ENCODE results near the gene TMA16.
"Not testable (repeated sequence)": the region's sequence is repeated elsewhere in the genome, so short reads cannot be mapped to it uniquely, and the experiment has no call there.

TMA16 gene

GRCh38 chr4:163494360-163495241 is at the start of gene TMA16:
Gene TMA16 (plus strand): TSS chr4:163494690. CDS start chr4:163494802, 112 bp downstream.
- peak; percentile 96 for DNase-seq

DNA sequence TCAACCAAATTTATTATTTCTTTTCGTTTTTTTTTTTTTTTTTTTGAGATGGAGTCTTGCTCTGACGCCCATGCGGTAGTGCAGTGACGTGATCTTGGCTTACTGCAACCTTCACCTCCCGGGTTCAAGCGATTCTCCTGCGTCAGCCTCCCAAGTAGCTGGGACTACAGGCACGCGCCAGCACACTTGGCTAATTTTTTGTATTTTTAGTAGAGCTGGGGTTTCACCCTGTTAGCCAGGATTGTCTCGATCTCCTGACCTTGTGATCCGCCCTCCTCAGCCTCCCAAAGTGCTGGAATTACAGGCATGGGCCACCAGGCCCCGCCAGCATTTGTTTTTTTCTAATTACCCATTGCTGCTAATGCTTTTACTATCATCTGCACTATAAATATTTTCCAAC is 47.5 kb upstream of the TMA16 start:
- DNase-seq: not testable (repeated sequence)

DNA sequence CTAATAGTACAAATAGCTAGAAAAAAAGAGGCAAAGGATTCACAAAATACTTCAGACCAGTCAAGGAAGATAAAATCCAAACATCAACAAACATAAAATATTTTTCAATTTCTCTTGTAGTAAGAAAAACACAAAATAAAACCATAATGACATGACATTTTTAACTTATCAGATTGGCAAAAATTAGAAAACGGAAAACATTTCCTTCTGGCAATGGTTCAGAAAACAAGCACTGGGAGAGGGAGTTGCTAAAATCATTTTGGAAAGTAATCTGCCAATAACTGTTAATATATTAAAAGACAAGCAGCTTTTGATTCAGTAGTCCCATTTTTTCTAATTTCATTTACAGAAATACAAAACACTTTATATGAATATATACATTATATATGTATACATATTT is 47.0 kb upstream of the TMA16 start:
- no peak for DNase-seq

- peak; percentile 8 for DNase-seq
Observed at GRCh38 chr4:163448540-163449203, 45.8 kb upstream of the TMA16 start.

- DNase-seq: no peak
Observed at GRCh38 chr4:163462556-163462955, 31.9 kb upstream of the TMA16 start.

DNA sequence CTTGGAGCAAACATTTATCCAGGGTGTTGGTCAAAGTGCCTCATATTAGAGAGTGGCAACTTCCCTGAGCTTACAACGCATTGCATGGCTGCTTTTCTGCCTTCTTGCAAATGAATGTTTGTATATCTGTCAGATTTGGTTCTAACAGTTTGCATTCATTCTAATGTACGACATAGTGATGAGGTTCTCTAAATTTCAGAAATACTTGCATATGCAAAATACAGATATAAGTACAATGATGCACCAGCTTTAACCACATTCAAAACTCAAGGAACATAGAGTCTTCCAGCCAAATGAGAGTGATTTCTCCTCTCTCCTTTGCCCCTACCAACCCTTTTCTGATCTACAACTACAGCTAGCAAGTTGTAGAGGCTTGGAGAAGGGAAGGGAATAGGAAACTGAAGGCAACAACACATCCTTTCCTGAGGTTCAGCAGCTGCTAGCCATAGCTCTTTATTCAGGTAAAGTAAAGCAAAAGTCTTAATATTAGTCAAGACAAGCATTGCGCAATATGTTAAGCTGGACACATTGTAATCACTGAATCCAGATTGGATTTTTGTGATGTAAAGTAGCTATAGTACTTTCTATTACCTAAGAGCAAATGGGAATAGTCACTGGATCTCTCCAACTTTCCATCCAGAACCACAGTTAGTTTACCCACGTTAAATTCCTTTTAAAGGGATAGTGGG is 27.3 kb upstream of the TMA16 start:
- no peak for DNase-seq

DNA sequence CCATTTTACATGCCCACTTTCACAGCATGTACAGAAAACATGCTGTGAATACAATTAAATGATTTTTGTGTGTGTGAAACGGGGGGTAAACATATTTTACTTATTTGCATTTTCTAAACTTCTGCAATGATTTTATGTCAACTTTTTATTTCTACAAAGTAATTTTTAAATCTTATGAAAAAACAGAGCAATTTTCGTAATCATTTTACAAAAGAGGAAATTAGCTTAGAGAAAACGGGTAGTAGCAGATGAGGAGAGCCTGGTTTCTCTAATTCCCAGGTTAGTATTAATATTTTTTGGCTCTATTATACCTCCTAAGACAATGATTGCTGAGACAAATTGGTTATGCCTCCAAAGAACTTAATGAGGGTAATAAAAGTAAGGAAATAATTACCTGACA is 24.1 kb upstream of the TMA16 start:
- DNase-seq: no peak

DNA sequence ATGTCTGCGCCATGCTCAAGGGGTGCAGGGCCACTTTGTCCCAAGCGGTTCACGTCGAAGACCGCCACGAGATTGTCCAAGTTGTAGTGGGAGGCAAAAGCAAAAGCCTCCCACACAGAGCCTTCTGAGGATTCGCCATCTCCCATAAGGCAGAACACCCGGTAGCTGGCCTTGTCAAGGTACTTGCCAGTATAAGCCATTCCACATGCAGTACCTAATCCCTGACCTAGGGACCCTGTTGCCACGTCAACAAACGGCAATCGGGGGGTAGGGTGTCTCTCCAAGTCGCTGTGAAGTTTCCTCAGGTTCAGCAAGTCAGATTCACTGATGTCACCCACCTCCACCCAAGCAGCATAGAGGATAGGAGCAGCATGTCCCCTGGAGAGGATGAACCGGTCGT is 21.4 kb upstream of the TMA16 start:
- DNase-seq: no peak

GRCh38 chr4:163473576-163473975 is 20.9 kb upstream of the TMA16 start, which contains the start of gene TKTL2:
Gene TKTL2 (minus strand): TSS chr4:163473754. CDS start chr4:163473734, 20 bp downstream.
- no peak for DNase-seq

GRCh38 chr4:163474027-163474426 is 20.5 kb upstream of the TMA16 start:
- no peak for DNase-seq

GRCh38 chr4:163476761-163477438 is 17.6 kb upstream of the TMA16 start:
- no peak for DNase-seq

GRCh38 chr4:163482190-163482589 is 12.3 kb upstream of the TMA16 start:
- DNase-seq: no peak

- DNase-seq: peak; percentile 32
Observed at GRCh38 chr4:163484906-163485305, 9.6 kb upstream of the TMA16 start.

DNA sequence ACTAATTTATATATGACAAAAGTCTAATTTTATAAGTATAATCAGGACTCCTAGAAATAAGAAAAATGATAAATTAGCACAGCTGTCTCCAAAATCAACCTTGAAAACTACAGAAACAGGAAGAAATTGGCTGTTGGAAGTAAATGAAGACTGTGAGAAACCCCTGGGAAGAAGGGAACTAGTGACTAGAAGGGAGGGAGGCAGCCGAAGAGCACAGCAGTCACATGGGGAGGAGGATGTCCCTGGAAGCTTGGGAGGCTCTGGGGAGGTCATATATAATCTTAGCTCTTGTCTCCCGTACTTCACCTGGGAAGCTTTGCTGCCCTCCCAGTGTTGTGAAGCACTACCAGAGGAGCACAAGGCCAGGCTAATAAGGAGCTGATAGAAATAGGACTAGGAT is 8.9 kb upstream of the TMA16 start:
- DNase-seq: no peak

- no peak for DNase-seq
Observed at GRCh38 chr4:163486321-163486720, 8.2 kb upstream of the TMA16 start.

DNA sequence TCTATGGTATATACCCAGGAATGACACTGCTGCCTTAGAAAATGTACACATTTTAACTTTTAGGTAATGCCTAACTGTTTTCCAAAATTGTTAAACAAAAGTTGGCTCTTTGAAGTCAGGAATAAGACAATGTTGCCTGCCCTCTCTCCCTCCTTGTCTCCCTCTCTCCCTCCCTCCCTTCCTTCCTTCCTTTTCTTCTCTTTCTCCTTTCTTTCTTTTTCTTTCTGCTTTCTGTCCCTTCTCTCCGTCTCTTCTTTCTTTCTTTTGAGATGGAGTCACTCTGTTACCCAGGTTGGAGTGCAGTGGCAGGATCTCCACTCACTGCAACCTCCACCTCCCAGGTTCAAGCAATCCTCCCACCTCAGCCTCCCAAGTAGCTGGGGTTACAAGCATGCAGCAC is 4.6 kb upstream of the TMA16 start:
- no peak for DNase-seq

DNA sequence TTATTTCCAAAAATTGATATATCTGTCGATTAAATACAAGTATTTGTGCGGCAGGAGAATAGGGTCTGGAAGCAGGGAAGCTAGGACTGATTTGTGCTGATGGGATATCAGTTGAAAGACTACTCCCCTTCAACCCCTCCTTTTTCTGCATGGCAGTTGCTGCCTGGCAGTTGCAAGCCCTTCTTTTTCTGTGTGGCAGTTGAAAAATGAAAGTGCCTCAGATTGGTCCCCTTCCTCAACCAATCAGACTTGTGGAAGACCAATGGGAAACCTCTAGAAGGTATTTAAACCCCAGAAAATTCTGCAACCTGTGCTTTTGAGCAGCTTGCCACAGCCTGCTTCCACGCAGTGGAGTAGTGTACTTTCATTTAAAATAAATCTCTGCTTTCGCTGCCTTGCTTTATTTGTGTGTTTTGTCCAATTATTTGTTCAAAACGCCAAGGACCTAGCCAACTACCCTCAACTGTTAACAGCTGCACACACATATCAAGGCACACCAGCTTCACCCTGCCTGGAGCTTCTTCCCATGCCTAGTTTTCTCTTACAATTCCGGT is 1.5 kb upstream of the TMA16 start:
- DNase-seq: peak; percentile 3

DNA sequence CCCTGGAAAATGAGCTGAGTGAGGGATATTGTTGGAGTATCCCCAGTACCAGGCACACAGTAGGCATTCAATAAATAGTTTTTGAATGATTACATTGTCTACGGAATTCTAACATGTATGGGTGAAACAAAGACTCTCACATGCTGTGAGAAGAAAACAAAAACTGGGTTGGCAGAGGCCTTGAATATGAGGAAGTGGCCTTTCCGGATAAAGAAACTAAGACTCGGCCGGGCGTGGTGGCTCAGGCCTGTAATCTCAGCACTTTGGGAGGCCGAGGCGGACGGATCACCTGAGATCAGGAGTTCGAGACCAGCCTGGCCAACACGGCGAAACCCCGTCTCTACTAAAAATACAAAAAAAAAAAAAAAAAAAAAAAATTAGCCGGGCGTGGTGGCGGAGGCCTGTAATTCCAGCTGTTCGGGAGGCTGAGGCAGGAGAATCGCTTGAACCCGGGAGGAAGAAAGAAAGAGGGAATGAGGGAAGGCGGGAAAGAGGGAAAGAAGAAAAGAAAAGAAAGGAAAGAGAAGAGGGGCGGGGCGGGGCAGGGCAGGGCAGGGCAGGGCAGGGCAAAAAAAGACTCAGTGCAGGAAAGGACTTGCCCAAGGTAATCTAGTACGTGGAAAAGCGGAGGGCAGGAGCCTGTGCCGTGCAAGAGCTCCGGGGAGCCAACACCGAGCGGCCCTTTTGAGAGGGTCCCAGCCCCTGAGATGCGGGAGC is 689 bp upstream of the TMA16 start:
- DNase-seq: no peak

- DNase-seq: no peak
Observed at GRCh38 chr4:163495900-163496299, 1.4 kb downstream of the TMA16 start.

GRCh38 chr4:163500586-163500985 is 6.1 kb downstream of the TMA16 start:
- no peak for DNase-seq

DNA sequence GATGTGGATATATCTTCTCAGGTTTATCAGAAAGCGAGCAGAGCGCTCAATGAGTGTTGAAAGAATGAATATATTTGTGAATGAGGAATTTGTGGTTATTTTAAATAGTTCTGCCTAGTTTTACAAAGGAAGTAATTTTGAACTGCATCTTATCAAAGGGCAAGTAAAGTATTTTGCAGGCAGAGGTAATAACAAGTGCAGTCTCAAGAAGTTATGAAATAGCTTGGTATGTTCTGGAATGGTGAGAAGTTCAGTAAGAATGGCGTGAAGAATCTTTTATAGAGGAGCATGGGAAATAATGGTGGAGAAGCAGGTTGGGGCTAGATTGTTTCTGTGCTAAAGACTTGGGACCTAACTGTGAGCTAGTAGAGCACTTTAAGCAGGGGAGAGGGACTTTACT is 10.9 kb downstream of the TMA16 start:
- DNase-seq: no peak

DNA sequence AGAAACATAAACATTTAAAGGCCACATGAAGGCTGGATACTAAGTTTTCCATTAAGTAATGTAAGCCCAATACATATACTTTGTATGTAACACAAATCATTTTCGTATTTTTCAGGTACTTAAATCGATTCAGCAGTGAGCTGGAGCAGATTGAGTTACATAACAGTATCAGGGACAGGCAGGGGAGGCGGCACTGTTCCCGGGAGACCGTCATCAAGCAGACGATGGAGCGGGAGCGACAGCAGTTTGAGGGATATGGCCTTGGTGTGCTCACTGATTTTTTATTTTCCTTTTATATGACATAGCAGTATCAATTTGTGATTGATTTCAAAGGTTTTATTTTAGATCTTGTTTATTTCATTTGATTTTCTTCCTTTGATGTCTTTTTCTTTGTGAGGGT is 20.7 kb downstream of the TMA16 start:
- DNase-seq: no peak
